OCI-LY3 (cell line): Measurements from ENCODE around the gene NUTM2A.
"Not testable (repeated sequence)": the region's sequence is repeated elsewhere in the genome, so short reads cannot be mapped to it uniquely, and the experiment has no call there.

Source experiments
- CTCF ChIP-seq: fragments of 200-600, 300-600 bp; sonication (generic); IDR thresholded peaks from 2 replicates; pipeline ENCODE4 v1.5.1; 2014; ENCODE audit warnings: antibody characterized with exemption, low read length, low read depth
- EZH2phosphoT487 ChIP-seq: fragments of 200-600 bp; shearing (Covaris generic); IDR thresholded peaks from 2 replicates; pipeline ENCODE4 v1.6.1; 2018; ENCODE audit warnings: antibody characterized with exemption, mixed run types, low read depth

GRCh38 chr10:87248818-87249353 lies 23.6 kb downstream of the NUTM2A start:
- not testable (repeated sequence) for TF ChIP-seq CTCF, EZH2phosphoT487
